Adipocyte (in vitro differentiated cells): ENCODE results near the gene TDRD6.

Experiments used
- DNase-seq: peaks from one replicate; pipeline ENCODE4 v3.0.0-alpha.2; 2015; ENCODE audit warnings: low read depth
- H3K27me3 ChIP-seq: replicated peaks from 2 replicates; pipeline ENCODE4 v1.7.0; 2013; ENCODE audit warnings: mild to moderate bottlenecking, low read length, moderate library complexity; ENCODE audit not compliant: control insufficient read depth, insufficient read depth
- H3K36me3 ChIP-seq: 2 replicates; pipeline ENCODE4 v1.7.0; 2013; ENCODE audit warnings: low read length, mild to moderate bottlenecking, moderate library complexity; ENCODE audit not compliant: control insufficient read depth, insufficient read depth, severe bottlenecking
- H3K4me1 ChIP-seq: 2 replicates; pipeline ENCODE4 v1.7.0; 2013; ENCODE audit warnings: mild to moderate bottlenecking, low read length, moderate library complexity; ENCODE audit not compliant: control insufficient read depth, insufficient read depth
- H3K4me3 ChIP-seq: 2 replicates; pipeline ENCODE4 v1.7.0; 2013; ENCODE audit warnings: mild to moderate bottlenecking, low read length, moderate library complexity
- H3K9ac ChIP-seq: 2 replicates; pipeline ENCODE4 v1.7.0; 2013; ENCODE audit warnings: mild to moderate bottlenecking, low read length, moderate library complexity
- H3K9me3 ChIP-seq: 2 replicates; pipeline ENCODE4 v1.7.0; 2013; ENCODE audit warnings: mild to moderate bottlenecking, low read length, moderate library complexity; ENCODE audit not compliant: control insufficient read depth

Gene TDRD6

GRCh38 chr6:46748940-46749503, 61.3 kb downstream of the TDRD6 start:
- no peak for DNase-seq
- H3K4me3 ChIP-seq, result no peak overlapping the region
- H3K27me3 ChIP-seq, result peaks cover 9% of the 10 kb centered on the region
- H3K4me1 ChIP-seq, result no peaks in the 10 kb centered on the region
- H3K9me3 ChIP-seq, result no peaks in the 10 kb centered on the region
- H3K36me3 ChIP-seq, result no peaks in the 10 kb centered on the region
- no peak overlapping the region for H3K9ac ChIP-seq

- no peak for DNase-seq
- H3K9me3 ChIP-seq, result no peaks in the 10 kb centered on the region
- H3K9ac ChIP-seq, result no peak overlapping the region
- no peak overlapping the region for H3K4me3 ChIP-seq
- H3K36me3 ChIP-seq, result no peaks in the 10 kb centered on the region
- no peaks in the 10 kb centered on the region for H3K4me1 ChIP-seq
- H3K27me3 ChIP-seq, result peaks cover 6% of the 10 kb centered on the region
Measured at GRCh38 chr6:46749731-46750130, 62.0 kb downstream of the TDRD6 start.

DNA sequence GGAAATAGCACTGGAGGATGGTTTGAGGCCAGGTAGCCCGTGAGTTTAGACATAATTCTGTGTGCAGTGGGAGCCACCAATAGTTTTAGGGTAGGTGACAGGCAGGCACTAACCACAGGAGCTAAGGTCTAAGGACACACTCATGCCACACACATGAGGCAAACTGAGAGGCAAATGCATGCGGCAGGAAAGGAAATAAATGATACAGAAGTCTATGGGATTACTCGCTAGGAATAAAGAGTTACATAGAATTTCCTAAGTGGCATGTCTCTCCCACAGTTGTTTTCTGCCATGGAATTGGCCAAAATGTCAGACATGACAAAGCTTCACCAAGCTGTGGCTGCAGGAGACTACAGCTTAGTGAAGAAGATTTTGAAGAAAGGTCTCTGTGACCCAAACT, 64.0 kb downstream of the TDRD6 start:
- H3K36me3 ChIP-seq, result no peaks in the 10 kb centered on the region
- no peaks in the 10 kb centered on the region for H3K27me3 ChIP-seq
- H3K9me3 ChIP-seq, result no peaks in the 10 kb centered on the region
- no peak overlapping the region for H3K9ac ChIP-seq
- no peak for DNase-seq
- no peak overlapping the region for H3K4me3 ChIP-seq
- peaks cover 2% of the 10 kb centered on the region for H3K4me1 ChIP-seq
